ENCODE data around the gene SH3RF3.
"Not testable (repeated sequence)": the region's sequence is repeated elsewhere in the genome, so short reads cannot be mapped to it uniquely, and the experiment has no call there.

Gene SH3RF3

GRCh38 chr2:109204412-109204811 is 75.4 kb downstream of the SH3RF3 start:
- DNase-seq: no peak

GRCh38 chr2:109205447-109205846 is 76.4 kb downstream of the SH3RF3 start:
- DNase-seq: no peak

- no peak for DNase-seq
These were observed 77.7 kb downstream of the SH3RF3 start for GRCh38 chr2:109206569-109207146.

GRCh38 chr2:109207176-109207575 is 78.2 kb downstream of the SH3RF3 start:
- DNase-seq: no peak

GRCh38 chr2:109208071-109208950 is 79.3 kb downstream of the SH3RF3 start:
- no peak for DNase-seq

- no peak for DNase-seq
These were observed 79.9 kb downstream of the SH3RF3 start for GRCh38 chr2:109208951-109209335.

- DNase-seq: no peak
These were observed 80.4 kb downstream of the SH3RF3 start for GRCh38 chr2:109209412-109209811.

- DNase-seq: no peak
These were observed 80.9 kb downstream of the SH3RF3 start for GRCh38 chr2:109209941-109210340.

- no peak for DNase-seq
These were observed 81.6 kb downstream of the SH3RF3 start for GRCh38 chr2:109210431-109211200.

GRCh38 chr2:109211315-109211714 is 82.3 kb downstream of the SH3RF3 start:
- no peak for DNase-seq

GRCh38 chr2:109212836-109213563 is 84.0 kb downstream of the SH3RF3 start:
- DNase-seq: no peak

- no peak for DNase-seq
These were observed 84.8 kb downstream of the SH3RF3 start for GRCh38 chr2:109213646-109214433.

- DNase-seq: no peak
These were observed 85.8 kb downstream of the SH3RF3 start for GRCh38 chr2:109214651-109215371.

- DNase-seq: no peak
These were observed 86.9 kb downstream of the SH3RF3 start for GRCh38 chr2:109215866-109216265.

GRCh38 chr2:109216332-109216731 is 87.3 kb downstream of the SH3RF3 start:
- no peak for DNase-seq

GRCh38 chr2:109217362-109218086 is 88.5 kb downstream of the SH3RF3 start:
- no peak for DNase-seq

GRCh38 chr2:109218087-109218791 is 89.2 kb downstream of the SH3RF3 start:
- peak; percentile 44 for DNase-seq

- DNase-seq: no peak
These were observed 89.8 kb downstream of the SH3RF3 start for GRCh38 chr2:109218792-109219126.

GRCh38 chr2:109220860-109221259 is 91.9 kb downstream of the SH3RF3 start:
- no peak for DNase-seq

- not testable (repeated sequence) for DNase-seq
These were observed 92.3 kb downstream of the SH3RF3 start for GRCh38 chr2:109221316-109221715.
